GM12865 (cell line): ENCODE results near the gene SMG6.

Source experiments
- DNase-seq: peaks from one replicate; pipeline ENCODE4 v3.0.0; 2010; ENCODE audit warnings: low read depth
- H3K4me3 ChIP-seq: 2 replicates; pipeline ENCODE4 v1.5.1; 2011; ENCODE audit warnings: mild to moderate bottlenecking, low read depth, low read length, control low read depth
- TF ChIP-seq, protein P1 (sequence below): IDR thresholded peaks from 2 replicates; pipeline ENCODE4 v1.5.1; 2011; ENCODE audit warnings: low read length, control low read depth, low read depth, inconsistent platforms; ENCODE audit not compliant: insufficient read depth; ENCODE audit errors: missing control alignments

Gene SMG6

DNA sequence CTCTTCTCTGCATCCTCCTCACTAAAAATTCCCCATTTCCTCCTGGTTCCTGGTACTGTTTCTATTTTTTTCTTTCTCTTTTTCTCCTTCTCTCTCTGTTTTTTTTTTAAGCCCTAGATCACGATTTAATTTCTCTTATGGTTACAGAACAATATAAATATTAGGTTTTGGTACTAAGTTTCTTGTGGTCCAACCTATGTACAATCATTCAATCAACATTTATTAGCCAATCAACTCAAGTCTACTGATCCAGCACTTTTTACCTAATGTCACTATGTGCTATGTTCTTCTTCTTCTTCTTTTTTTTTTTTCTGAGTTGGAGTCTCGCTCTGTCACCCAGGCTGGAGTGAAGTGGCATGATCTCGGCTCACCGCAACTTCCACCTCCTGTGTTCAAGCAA lies 291.1 kb downstream of the SMG6 start:
- TF ChIP-seq, protein P1, sequence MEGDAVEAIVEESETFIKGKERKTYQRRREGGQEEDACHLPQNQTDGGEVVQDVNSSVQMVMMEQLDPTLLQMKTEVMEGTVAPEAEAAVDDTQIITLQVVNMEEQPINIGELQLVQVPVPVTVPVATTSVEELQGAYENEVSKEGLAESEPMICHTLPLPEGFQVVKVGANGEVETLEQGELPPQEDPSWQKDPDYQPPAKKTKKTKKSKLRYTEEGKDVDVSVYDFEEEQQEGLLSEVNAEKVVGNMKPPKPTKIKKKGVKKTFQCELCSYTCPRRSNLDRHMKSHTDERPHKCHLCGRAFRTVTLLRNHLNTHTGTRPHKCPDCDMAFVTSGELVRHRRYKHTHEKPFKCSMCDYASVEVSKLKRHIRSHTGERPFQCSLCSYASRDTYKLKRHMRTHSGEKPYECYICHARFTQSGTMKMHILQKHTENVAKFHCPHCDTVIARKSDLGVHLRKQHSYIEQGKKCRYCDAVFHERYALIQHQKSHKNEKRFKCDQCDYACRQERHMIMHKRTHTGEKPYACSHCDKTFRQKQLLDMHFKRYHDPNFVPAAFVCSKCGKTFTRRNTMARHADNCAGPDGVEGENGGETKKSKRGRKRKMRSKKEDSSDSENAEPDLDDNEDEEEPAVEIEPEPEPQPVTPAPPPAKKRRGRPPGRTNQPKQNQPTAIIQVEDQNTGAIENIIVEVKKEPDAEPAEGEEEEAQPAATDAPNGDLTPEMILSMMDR, result no peak
- DNase-seq, result no peak
- no peak overlapping the region for H3K4me3 ChIP-seq

DNA sequence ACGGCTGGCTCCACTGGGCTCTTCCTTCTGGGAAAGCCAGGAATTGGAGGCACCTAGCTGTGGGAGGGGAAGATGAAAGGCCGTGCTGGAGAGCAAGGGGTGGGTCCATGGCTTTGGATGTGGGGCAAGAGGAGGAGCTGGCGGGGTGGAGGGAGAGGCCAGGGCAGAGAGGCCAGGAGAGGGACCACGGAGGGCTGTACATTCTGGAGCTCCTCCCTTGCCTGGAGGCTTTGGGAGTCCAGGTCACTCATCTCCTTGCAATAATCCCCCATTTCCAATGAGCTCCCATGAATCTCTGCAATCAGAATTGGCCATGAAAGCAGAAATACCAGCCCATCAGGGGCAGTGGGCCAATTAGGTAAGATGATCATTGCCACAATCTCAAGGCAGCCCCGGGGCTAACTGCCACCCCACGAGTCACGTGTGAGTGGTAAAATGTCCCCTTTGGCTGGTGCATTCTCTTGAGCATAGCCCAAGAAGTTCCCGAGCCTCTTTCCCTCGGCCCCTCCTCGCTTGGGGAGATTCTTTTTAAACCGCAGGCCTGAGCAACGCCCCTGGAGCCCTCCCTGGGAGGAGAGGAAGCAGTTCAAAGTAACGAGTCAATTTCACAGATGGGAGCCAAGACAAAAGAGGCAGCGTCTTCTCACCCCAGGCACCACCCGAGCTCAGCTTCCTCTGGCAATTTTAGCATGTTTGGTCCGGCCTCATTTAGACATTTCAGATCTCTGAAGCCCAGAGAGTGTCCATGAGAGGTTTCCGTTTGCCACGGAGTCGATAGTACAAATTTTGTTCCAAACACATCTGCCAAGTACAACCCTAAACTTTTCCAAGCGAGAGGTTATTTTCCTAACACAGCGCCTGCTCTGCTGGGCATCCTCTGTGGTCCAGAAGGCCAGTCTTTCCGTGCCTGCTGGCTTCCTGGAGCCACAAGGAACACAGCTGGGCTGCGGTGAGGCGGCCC lies 291.9 kb downstream of the SMG6 start:
- no peak overlapping the region for H3K4me3 ChIP-seq
- TF ChIP-seq, protein P1, result no peak
- DNase-seq, result no peak
